ENCODE results near the gene RETREG1. TPM values are rescaled to one million over a fixed set of nuclear protein-coding genes. Genes with fewer than 3 reads are reported as not detected.

RETREG1 gene
- polyA plus RNA-seq, 1 of the 3 experiments (the other 2 are of a cell fraction) = 0.43 TPM

DNA sequence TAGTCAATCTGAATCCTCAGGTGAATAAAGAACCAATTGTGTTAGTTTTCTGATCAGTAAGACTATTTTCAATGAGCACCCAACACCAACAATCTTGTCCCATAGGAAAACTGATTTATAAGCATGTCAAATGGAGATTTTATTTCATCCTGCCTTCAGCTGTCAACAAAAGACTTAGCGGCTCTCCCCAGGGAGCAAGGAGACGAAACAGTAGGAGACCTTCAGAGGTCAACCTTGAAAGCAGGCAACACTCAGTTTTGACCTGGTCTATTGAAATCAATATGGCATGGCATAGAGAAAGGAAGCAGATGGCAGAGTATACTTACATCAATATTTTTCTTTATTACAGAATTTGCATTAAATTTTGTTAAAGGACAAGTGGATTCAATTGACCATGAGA lies 185.3 kb downstream of the RETREG1 start:
- Histone ChIP-seq H3F3A (replicated peaks; ENCODE audit: insufficient read depth) (no peaks in the 10 kb centered on the region), H3K9me3 (no peaks in the 10 kb centered on the region), H3K9ac (no peak overlapping the region), H3K79me2 (ENCODE audit: insufficient read depth) (no peaks in the 10 kb centered on the region), H3K27ac (ENCODE audit: low read depth in 2 of 2, low read length in 1 of 2) (no peak overlapping the region), H3K9me2 (no peaks in the 10 kb centered on the region), H2AFZ (ENCODE audit: low read depth) (no peak overlapping the region), H4K20me1 (ENCODE audit: insufficient read depth) (no peaks in the 10 kb centered on the region), H3K4me3 (ENCODE audit: low read depth in 2 of 2, low read length in 1 of 2) (no peak overlapping the region), H3K36me3 (replicated peaks in 1 of 2; ENCODE audit: control insufficient read depth in 1 of 2, insufficient read depth in 2 of 2, low read length in 1 of 2) (no peaks in the 10 kb centered on the region), H3K27me3 (ENCODE audit: insufficient read depth) (no peaks in the 10 kb centered on the region; the same call in 1 of the 2 replicates), H3K4me2 (no peak overlapping the region), H3K4me1 (ENCODE audit: control insufficient read depth in 1 of 2, insufficient read depth in 2 of 2, low read depth in 1 of 2, low read length in 1 of 2) (peaks cover 0 to 8% of the 10 kb centered on the region in 2 experiments; a peak in 2 of 4 replicates)
- DNase-seq = no peak
- POLR2A ChIA-PET = no interaction called here
- 69% methylated on average over 2 of the region's 2 CpGs for WGBS (ENCODE audit: low lambda C conversion rate)
- CTCF ChIA-PET = interaction anchor here (1.5 kb wide), 1 partner anchor 25 kb away, joined by 4 read pairs; no protein-coding TSS in a partner anchor
- TF ChIP-seq RFX5 (IDR thresholded peaks at IDR 0.05; ENCODE audit: low read length) (no peak), SIN3A (IDR thresholded peaks at IDR 0.05; ENCODE audit: borderline replicate concordance, low read depth, low read length) (no peak), POLR2AphosphoS5 (IDR thresholded peaks at IDR 0.05; ENCODE audit: low read depth, low read length) (no peak), RAD21 (IDR thresholded peaks at IDR 0.05; ENCODE audit: low read length) (no peak), NRF1 (IDR thresholded peaks at IDR 0.05; ENCODE audit: low read depth, low read length) (no peak), FOXJ3 (CRISPR knock-in tag; IDR thresholded peaks at IDR 0.05) (no peak), SMC3 (IDR thresholded peaks at IDR 0.05; ENCODE audit: low read depth, low read length) (no peak), FOSL2 (IDR thresholded peaks at IDR 0.05; ENCODE audit: borderline replicate concordance, low read depth) (no peak), GATA2 (CRISPR knock-in tag; IDR thresholded peaks at IDR 0.05) (no peak), JUND (IDR thresholded peaks at IDR 0.05) (no peak), TEAD4 (IDR thresholded peaks at IDR 0.05; ENCODE audit: borderline replicate concordance, insufficient read depth) (no peak), FOXM1 (IDR thresholded peaks at IDR 0.05; ENCODE audit: low read depth) (no peak)
- TF ChIP-seq, protein P1, sequence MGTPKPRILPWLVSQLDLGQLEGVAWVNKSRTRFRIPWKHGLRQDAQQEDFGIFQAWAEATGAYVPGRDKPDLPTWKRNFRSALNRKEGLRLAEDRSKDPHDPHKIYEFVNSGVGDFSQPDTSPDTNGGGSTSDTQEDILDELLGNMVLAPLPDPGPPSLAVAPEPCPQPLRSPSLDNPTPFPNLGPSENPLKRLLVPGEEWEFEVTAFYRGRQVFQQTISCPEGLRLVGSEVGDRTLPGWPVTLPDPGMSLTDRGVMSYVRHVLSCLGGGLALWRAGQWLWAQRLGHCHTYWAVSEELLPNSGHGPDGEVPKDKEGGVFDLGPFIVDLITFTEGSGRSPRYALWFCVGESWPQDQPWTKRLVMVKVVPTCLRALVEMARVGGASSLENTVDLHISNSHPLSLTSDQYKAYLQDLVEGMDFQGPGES (IDR thresholded peaks at IDR 0.05; ENCODE audit: low read depth, low read length) = no peak
- TF ChIP-seq, protein P2, sequence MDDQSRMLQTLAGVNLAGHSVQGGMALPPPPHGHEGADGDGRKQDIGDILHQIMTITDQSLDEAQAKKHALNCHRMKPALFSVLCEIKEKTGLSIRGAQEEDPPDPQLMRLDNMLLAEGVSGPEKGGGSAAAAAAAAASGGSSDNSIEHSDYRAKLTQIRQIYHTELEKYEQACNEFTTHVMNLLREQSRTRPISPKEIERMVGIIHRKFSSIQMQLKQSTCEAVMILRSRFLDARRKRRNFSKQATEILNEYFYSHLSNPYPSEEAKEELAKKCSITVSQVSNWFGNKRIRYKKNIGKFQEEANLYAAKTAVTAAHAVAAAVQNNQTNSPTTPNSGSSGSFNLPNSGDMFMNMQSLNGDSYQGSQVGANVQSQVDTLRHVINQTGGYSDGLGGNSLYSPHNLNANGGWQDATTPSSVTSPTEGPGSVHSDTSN (IDR thresholded peaks at IDR 0.05) = no peak
- TF ChIP-seq, protein P3, sequence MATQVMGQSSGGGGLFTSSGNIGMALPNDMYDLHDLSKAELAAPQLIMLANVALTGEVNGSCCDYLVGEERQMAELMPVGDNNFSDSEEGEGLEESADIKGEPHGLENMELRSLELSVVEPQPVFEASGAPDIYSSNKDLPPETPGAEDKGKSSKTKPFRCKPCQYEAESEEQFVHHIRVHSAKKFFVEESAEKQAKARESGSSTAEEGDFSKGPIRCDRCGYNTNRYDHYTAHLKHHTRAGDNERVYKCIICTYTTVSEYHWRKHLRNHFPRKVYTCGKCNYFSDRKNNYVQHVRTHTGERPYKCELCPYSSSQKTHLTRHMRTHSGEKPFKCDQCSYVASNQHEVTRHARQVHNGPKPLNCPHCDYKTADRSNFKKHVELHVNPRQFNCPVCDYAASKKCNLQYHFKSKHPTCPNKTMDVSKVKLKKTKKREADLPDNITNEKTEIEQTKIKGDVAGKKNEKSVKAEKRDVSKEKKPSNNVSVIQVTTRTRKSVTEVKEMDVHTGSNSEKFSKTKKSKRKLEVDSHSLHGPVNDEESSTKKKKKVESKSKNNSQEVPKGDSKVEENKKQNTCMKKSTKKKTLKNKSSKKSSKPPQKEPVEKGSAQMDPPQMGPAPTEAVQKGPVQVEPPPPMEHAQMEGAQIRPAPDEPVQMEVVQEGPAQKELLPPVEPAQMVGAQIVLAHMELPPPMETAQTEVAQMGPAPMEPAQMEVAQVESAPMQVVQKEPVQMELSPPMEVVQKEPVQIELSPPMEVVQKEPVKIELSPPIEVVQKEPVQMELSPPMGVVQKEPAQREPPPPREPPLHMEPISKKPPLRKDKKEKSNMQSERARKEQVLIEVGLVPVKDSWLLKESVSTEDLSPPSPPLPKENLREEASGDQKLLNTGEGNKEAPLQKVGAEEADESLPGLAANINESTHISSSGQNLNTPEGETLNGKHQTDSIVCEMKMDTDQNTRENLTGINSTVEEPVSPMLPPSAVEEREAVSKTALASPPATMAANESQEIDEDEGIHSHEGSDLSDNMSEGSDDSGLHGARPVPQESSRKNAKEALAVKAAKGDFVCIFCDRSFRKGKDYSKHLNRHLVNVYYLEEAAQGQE (IDR thresholded peaks at IDR 0.05; ENCODE audit: low read depth, low read length) = no peak

Measured in SK-N-SH (cell line).